ENCODE measurements around the gene HYDIN. TPM values are rescaled to one million over a fixed set of nuclear protein-coding genes. Genes with fewer than 3 reads are reported as not detected.

Gene HYDIN
- total and polyA plus RNA-seq, 8 donors: 2.1 to 6.6 (median 3.9) TPM

GRCh38 chr16:71226229-71227141 is 4.0 kb downstream of the HYDIN start:
- no peak for FAIRE-seq
- TF ChIP-seq CTCF (IDR thresholded peaks at IDR 0.05): no peak
- 64 to 79% methylated on average over 5 of the region's 5 CpGs for WGBS, 2 donors
- Histone ChIP-seq H3K4me3 (no peak overlapping the region), H3K27me3 (no peaks in the 10 kb centered on the region), H3K4me1 (no peaks in the 10 kb centered on the region), H3K36me3 (no peaks in the 10 kb centered on the region), H3K27ac (no peak overlapping the region), H3K9me3 (no peaks in the 10 kb centered on the region)
- ATAC-seq: no peak
- DNase-seq: no peak
- intact Hi-C loops (cut with DNase I): no loop called here

- intact Hi-C loops (cut with DNase I): no loop called here
- no peak for FAIRE-seq
- DNase-seq: no peak
- Histone ChIP-seq H3K27me3 (peaks cover 0 to under 1% (median 0%) of the 10 kb centered on the region in 4 donors), H3K27ac (no peak overlapping the region), H3K36me3 (no peaks in the 10 kb centered on the region), H3K9me3 (no peaks in the 10 kb centered on the region), H3K4me1 (no peaks in the 10 kb centered on the region), H3K4me3 (no peak overlapping the region)
- 76 to 83% methylated on average over 3 of the region's 3 CpGs for WGBS, 2 donors
- TF ChIP-seq CTCF (IDR thresholded peaks at IDR 0.05): no peak
- no peak for ATAC-seq
These were observed 5.4 kb downstream of the HYDIN start for GRCh38 chr16:71225145-71225544.

- TF ChIP-seq CTCF (IDR thresholded peaks at IDR 0.05): no peak
- no peaks in the 10 kb centered on the region for H3K36me3 ChIP-seq
- H3K4me1 ChIP-seq: no peaks in the 10 kb centered on the region
- no peaks in the 10 kb centered on the region for H3K9me3 ChIP-seq
- ATAC-seq (no peak), DNase-seq (no peak), FAIRE-seq (no peak)
- H3K4me3 ChIP-seq: no peak overlapping the region
- intact Hi-C loops (cut with DNase I): no loop called here
- 31 to 36% methylated on average over 4 of the region's 4 CpGs for WGBS, 2 donors
- no peak overlapping the region for H3K27ac ChIP-seq
- H3K27me3 ChIP-seq: peaks cover 0 to 4% (median 0%) of the 10 kb centered on the region in 4 donors
These were observed 12.1 kb downstream of the HYDIN start for GRCh38 chr16:71218306-71218963.

- no peak for TF ChIP-seq CTCF (IDR thresholded peaks at IDR 0.05)
- Histone ChIP-seq H3K27ac (no peak overlapping the region), H3K36me3 (no peaks in the 10 kb centered on the region), H3K27me3 (peaks cover 0 to 4% (median 0%) of the 10 kb centered on the region in 4 donors), H3K9me3 (no peaks in the 10 kb centered on the region), H3K4me3 (no peak overlapping the region), H3K4me1 (no peaks in the 10 kb centered on the region)
- intact Hi-C loops (cut with DNase I): no loop called here
- no peak for FAIRE-seq
- ATAC-seq: no peak
- no peak for DNase-seq
- WGBS, 2 donors: 70 to 90% methylated on average over 4 of the region's 4 CpGs
These were observed 13.0 kb downstream of the HYDIN start for GRCh38 chr16:71217506-71217905.
